HG02852 (cell line): ENCODE data around the gene PCDHA9.
"Not testable (repeated sequence)": the region's sequence is repeated elsewhere in the genome, so short reads cannot be mapped to it uniquely, and the experiment has no call there.

Source experiments
- ATAC-seq: cut with Tn5 transposase; IDR thresholded peaks from one replicate; pipeline ENCODE4 v1.9.1; 2021; ENCODE audit warnings: mild to moderate bottlenecking, moderate library complexity; ENCODE audit not compliant: unreplicated experiment

PCDHA9 gene

GRCh38 chr5:140875085-140876065 is 27.2 kb downstream of the PCDHA9 start, which contains the start of gene PCDHA12:
PCDHA12 (plus strand) TSS chr5:140875308; CDS start chr5:140875473, 165 bp downstream.
- no peak for ATAC-seq

GRCh38 chr5:140876541-140877261 is 28.5 kb downstream of the PCDHA9 start:
- not testable (repeated sequence) for ATAC-seq

- ATAC-seq: no peak
Observed at GRCh38 chr5:140877262-140877581, 29.0 kb downstream of the PCDHA9 start.

GRCh38 chr5:140881889-140882590 is 33.9 kb downstream of the PCDHA9 start, which contains the start of gene PCDHA13:
PCDHA13 (plus strand) TSS chr5:140882124; CDS start chr5:140882269, 145 bp downstream.
- no peak for ATAC-seq

GRCh38 chr5:140882591-140882899 is 34.4 kb downstream of the PCDHA9 start:
- ATAC-seq: no peak

- ATAC-seq: no peak
Observed at GRCh38 chr5:140883373-140883772, 35.2 kb downstream of the PCDHA9 start.

- ATAC-seq: no peak
Observed at GRCh38 chr5:140883927-140884697, 35.9 kb downstream of the PCDHA9 start.
